Cerebellar nuclear complex (tissue), 1 donor: ENCODE results near the gene FBLN1.
"Not testable (repeated sequence)": the region's sequence is repeated elsewhere in the genome, so short reads cannot be mapped to it uniquely, and the experiment has no call there.

Experiments
- DNase-seq, 2 experiments: peaks; one replicate each; lab custom pipeline; 2025; lab: John Stamatoyannopoulos, UW

The FBLN1 gene

GRCh38 chr22:45585946-45586540, 83.4 kb downstream of the FBLN1 start:
- DNase-seq = no peak

GRCh38 chr22:45586651-45587405, 84.1 kb downstream of the FBLN1 start:
- no peak for DNase-seq

GRCh38 chr22:45587638-45588505, 85.2 kb downstream of the FBLN1 start:
- no peak for DNase-seq

GRCh38 chr22:45589556-45589955, 86.9 kb downstream of the FBLN1 start:
- no peak for DNase-seq

GRCh38 chr22:45590262-45590661, 87.6 kb downstream of the FBLN1 start:
- no peak for DNase-seq

GRCh38 chr22:45591633-45592213, 89.0 kb downstream of the FBLN1 start:
- DNase-seq = not testable (repeated sequence)

- DNase-seq = no peak
Measured at GRCh38 chr22:45594123-45594941, 91.6 kb downstream of the FBLN1 start.

GRCh38 chr22:45597460-45598192, 94.9 kb downstream of the FBLN1 start:
- no peak for DNase-seq

- no peak for DNase-seq
Measured at GRCh38 chr22:45598596-45599217, 96.0 kb downstream of the FBLN1 start.

- DNase-seq = no peak
Measured at GRCh38 chr22:45599836-45600577, 97.3 kb downstream of the FBLN1 start.

GRCh38 chr22:45600790-45601730, 98.4 kb downstream of the FBLN1 start:
- DNase-seq = no peak

- DNase-seq = no peak
Measured at GRCh38 chr22:45602004-45602733, 99.5 kb downstream of the FBLN1 start.

GRCh38 chr22:45602824-45603595, 100.3 kb downstream of the FBLN1 start:
- no peak for DNase-seq

GRCh38 chr22:45603619-45604018, 100.9 kb downstream of the FBLN1 start:
- DNase-seq = no peak

- not testable (repeated sequence) for DNase-seq
Measured at GRCh38 chr22:45608045-45608444, 105.4 kb downstream of the FBLN1 start.

- no peak for DNase-seq
Measured at GRCh38 chr22:45608763-45609180, 106.1 kb downstream of the FBLN1 start.

GRCh38 chr22:45612451-45612901, 109.8 kb downstream of the FBLN1 start:
- DNase-seq = no peak
